CD1c-positive myeloid dendritic cell (primary cell): ENCODE results near the gene PFDN1.
"Not testable (repeated sequence)": the region's sequence is repeated elsewhere in the genome, so short reads cannot be mapped to it uniquely, and the experiment has no call there.

Experiments
- DNase-seq: peaks from one replicate; pipeline ENCODE4 v3.0.0-alpha.2; 2016; ENCODE audit errors: extremely low spot score

PFDN1 gene

DNA sequence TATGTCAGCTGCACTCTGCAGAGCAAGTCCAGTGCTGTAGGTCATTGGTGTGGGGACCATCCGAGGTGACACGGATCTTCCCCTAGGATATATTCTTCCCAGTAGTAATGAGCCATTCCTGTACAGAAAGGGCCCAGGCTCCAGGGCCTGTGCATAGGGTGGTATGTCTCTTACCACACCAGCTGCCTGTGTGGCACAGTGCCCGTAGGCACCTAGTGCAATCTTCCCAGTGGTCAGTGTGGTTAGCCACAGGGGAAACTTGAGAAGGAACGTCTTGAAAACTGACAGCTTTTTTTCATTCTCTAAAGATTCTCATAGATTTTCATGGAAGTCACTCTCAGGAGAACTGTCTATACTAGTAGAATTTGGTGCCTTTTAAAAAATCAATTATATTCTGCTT, 88.1 kb downstream of the PFDN1 start:
- peak; percentile 10 for DNase-seq

DNA sequence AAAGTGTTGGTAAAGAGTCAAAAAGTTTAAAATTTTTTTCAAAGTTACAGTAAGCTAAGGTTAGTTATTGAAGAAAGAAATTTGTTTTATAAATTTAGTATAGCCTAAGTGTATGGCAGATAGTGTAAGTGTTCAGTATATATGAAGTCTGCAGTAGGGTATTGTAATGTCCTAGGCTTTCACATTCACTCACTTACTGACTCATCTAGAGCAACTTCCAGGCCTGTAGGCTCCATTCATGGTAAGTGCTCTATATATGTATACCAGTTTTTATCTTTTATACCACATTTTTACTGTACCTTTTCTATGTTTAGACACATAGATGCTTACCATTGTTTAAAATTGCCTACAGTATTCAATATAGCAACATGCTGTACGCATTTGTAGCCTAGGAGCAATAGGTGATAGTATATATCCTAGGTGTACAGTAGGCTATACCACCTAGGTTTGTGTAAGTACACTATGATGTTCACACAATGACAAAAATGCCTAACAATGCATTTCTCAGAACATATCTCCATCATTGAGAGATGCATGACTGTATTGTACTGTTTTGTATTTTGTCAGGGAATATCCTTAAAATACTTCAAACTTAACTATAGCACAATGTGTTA, 89.4 kb downstream of the PFDN1 start:
- DNase-seq: no peak

DNA sequence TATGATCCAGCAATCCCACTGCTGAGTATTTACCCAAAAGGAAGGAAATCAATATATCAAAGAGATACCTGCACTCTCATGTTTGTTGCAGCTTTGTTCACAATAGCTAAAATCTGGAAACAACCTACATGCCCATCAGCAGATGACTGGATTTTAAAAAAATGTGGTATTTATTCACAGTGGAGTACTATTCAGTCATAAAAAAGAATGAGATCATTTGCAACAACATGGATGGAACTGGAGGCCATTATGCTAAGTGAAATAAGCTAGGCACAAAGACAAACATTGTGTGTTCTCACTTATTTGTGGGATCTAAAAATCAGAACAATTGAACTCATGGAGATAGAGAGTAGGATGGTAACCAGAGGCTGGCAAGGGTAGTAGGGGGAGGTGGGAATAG, 94.8 kb downstream of the PFDN1 start:
- no peak for DNase-seq

DNA sequence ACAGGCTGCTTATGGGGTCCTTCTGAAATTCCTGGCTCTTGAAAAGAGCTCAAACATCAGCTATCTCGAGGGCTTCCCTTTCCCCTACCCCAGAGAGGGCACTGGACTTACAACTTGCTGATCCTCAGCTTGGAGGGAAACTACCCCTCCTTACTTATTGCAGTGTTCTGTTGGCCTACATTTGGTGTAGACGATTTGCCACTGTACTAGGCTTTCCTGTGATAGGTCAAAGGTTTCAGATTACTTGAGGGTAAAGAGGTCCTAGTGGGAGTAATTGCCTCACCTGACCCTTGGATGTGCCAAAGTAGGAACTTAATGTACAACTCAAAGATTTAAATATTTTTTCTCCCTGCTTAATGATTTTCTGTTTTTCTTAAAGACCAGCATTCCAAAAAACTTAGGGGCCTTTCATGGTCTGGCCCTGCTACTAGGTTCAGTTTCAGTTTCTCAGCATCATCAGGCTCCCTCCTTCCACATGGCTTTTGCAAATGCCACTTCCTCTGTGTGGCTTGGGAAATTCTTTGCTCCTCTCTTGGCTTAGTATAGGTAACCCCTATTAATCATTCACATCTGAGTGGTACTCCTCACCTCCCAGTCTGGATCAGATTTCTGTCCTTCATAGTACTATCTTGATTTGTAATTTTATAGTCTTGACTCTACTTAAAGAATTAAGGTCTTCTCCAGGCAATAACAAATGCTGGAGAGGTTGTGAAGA, 95.5 kb downstream of the PFDN1 start:
- DNase-seq: no peak

DNA sequence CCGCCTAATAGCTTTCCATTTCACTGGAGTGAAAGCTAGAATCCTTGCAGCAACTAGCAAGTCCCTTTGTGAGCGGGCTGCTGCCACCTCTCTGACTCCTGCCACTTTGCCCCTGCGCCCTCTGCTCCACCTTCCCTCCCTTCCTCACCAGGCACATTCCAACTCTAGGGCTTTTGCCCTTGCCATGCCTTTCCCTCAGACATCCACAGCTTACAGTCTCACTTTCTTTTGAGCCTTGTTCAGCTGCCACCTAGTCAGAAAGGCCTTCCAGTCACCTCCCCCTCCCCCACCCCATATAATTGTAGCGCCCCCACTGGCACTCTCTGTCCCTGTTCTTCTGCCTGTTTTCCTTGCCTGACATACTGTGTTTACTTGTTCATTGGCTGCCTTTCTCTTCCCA, 96.9 kb downstream of the PFDN1 start:
- no peak for DNase-seq

DNA sequence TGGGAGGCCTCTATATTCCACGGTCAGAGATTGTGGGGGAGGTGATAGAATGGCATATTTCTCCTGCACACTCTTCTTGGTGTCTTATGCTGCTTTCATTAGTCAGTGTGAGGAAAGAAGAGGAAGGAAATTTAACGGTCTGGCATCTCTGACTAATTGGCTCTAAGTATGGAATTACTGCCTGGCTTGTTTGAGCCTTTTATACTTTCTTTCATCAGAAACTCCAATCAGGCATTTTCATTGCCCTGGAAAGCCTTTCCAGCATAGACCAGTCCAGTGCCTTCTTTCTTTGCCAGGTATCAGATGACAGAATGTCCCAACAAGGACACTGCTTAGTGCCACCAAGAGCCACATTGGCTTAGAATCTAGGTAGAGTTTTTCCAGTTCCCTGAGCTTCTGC, 97.7 kb downstream of the PFDN1 start:
- peak; percentile 11 for DNase-seq

DNA sequence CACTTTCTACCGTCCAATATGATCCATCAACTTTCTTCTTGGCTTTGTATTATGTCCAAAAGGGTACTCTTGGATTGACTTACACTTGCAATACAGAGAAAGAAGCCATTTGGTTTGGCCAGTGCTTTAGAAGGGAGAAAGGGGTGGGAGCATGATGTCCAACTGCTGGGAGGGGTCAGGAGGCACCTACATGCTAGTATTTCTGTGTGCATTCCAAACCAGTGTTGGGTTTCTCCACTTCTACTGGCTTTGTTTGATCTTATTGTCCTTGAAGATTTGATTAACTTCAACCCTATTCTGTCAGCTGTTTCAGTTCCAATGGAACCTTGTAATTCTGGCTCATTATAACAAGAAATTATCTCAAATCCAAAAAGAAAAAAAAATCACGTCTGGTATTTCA, 100.3 kb downstream of the PFDN1 start:
- no peak for DNase-seq

DNA sequence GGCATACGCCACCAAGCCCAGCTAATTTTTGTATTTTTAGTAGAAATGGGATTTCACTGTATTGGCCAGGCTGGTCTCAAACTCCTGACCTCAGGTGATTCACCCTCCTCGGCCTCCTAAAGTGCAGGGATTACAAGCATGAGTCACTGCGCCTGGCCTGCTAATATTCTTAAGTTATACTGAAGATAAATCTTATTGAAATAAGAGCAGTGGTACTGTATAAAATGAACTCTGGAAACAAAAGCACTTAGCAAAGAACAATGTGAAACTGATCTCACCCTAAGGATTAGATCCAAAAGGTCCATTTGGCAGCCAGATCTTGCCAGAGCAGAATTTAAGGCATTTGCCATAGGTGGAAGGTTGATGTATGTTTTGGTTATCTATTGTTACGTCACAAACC, 100.8 kb downstream of the PFDN1 start:
- DNase-seq: no peak

DNA sequence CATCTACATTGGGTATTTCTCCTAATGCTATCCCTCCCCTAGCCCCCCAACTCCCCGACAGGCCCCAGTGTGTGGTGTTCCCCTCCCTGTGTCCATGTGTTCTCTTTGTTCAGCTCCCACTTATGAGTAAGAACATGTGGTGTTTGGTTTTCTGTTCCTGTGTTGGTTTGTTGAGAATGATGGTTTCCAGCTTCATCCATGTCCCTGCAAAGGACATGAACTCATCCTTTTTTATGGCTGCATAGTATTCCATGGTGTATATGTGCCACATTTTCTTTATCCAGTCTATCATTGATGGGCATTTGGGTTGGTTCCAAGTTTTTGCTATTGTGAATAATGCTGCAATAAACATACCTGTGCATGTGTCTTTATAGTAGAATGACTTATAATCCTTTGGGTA, 104.0 kb downstream of the PFDN1 start:
- DNase-seq: not testable (repeated sequence)

DNA sequence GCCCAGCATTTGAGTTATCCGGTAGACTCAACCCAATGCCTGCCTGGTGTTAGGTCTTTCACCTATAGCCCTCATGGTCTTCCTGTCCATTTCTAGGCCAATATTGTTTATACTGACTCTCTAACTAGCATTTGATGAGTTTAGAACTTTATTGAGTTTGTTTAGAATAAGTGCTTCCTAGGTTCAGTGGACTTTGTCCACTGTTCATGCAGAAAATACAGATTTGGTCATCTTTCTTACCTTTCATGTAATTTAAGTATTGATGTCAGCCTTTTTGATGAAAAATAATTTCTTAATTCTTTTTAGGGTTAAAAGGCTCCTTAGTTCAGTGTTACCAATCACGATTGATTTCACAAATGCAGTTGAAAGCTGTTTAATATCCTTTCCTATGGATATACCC, 105.9 kb downstream of the PFDN1 start:
- no peak for DNase-seq

DNA sequence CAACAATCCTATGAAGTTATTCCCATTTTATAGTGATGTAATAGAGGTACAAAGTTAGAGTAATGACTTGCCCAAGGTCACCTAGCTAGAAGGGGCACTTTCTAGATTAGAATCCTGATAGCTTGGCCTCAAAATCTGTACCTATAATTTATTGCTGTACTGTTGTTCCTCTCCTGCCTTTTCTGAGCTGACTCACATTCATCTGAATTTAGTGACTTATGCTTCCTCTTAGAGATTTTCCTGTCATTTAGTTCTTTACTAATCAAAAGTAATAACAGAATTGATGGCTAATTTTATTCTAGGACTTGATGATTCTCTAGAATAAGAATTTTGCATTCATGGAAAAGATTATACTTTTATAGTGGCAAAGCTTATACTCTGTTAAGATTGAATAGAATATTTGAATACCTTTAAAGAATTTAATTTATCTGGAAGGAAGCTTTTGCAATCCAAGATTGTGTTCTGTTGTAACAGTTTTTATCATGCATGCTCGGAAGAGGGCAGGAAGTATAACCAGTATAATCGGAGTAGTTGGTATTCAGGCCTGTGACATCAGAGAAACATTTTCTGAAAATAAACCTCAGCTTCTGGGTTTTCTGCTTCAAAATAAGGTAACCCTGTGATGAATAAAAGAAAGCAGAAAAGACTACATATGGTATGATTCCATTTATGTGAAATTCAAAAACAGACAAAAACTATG, 106.6 kb downstream of the PFDN1 start:
- DNase-seq: peak; percentile 38
